Measurements from ENCODE around the gene FAM13A. TPM values are rescaled to one million over a fixed set of nuclear protein-coding genes. Genes with fewer than 3 reads are reported as not detected.

Gene FAM13A
- total RNA-seq, 4 donors from 2014 or later, result 17.7 to 80.3 (median 46.2) TPM

DNA sequence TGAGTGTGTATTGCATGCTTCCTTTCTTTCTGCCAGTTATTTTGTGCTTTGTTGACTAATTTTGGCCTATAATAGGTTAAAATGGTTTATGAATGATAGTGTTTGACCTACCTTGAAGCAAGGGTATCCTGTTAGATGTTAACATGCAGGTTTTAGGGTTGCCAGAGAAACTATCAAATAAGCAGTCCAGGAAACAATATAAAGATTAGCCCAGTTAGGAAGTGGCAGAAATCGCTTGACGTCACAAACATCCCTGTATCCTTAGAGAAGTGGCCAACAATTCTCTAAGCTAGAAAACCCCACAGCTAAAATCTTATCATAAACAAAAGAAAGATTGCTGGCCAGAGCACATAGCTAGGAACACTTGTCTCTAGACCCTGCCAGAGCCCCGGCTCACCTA is 363.2 kb downstream of the FAM13A start:
- intact Hi-C loops (cut with DNase I; ENCODE audit: low total_unique reads), result no loop called here
- no peak overlapping the region for H3K27ac ChIP-seq
- DNase-seq, result no peak
- no peaks in the 10 kb centered on the region for H3K9me3 ChIP-seq
- H3K4me1 ChIP-seq, result no peaks in the 10 kb centered on the region
- H3K4me3 ChIP-seq, result no peak overlapping the region
- H3K36me3 ChIP-seq, result no peaks in the 10 kb centered on the region
- no peaks in the 10 kb centered on the region for H3K27me3 ChIP-seq
- TF ChIP-seq CTCF (IDR thresholded peaks at IDR 0.05) (no peak), POLR2A (IDR thresholded peaks at IDR 0.05) (no peak)

DNA sequence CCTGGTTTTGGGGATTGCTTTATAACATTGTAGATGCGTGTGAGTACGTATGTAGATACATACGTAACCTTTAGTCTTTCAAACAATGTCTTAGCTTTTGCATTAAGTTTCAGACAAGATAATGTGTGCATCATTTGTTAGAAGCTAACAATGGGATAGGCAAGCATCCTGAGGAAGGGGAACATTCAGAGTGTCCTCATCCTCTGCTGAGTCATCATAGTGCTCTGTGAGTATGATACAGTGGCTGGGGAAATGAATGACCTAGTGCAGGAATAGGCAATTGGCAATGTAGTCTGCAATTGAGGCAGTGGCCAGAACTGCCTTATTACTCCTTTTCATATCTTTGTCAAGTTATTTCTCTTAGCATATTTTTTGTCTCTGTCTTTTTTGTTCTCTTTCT is 366.6 kb downstream of the FAM13A start:
- no peaks in the 10 kb centered on the region for H3K9me3 ChIP-seq
- H3K27me3 ChIP-seq, result no peaks in the 10 kb centered on the region
- no peak for TF ChIP-seq CTCF (IDR thresholded peaks at IDR 0.05)
- no peak for TF ChIP-seq POLR2A (IDR thresholded peaks at IDR 0.05)
- no peaks in the 10 kb centered on the region for H3K4me1 ChIP-seq
- intact Hi-C loops (cut with DNase I; ENCODE audit: low total_unique reads), result no loop called here
- no peaks in the 10 kb centered on the region for H3K36me3 ChIP-seq
- no peak for DNase-seq
- no peak overlapping the region for H3K27ac ChIP-seq
- H3K4me3 ChIP-seq, result no peak overlapping the region

DNA sequence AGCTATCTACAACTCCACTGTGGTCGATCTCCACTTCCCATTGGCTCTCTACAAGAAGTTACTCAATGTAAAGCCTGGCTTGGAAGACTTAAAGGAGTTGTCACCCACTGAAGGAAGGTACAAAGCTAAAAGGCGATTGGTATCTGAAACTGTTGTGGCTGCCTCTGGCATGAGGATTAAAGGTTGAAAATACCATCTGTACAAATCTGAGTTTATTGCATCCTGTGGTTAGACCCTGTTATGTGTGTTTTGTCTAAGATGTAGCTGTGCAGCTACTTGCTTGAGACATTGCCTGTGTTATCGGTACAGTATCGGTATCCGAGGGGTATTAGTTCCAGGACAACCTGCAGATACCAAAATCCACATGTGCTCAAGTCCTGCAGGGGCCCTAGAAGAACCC is 375.8 kb downstream of the FAM13A start:
- H3K4me1 ChIP-seq, result no peaks in the 10 kb centered on the region
- no peak for DNase-seq
- H3K9me3 ChIP-seq, result no peaks in the 10 kb centered on the region
- no peaks in the 10 kb centered on the region for H3K27me3 ChIP-seq
- TF ChIP-seq POLR2A (IDR thresholded peaks at IDR 0.05), result no peak
- TF ChIP-seq CTCF (IDR thresholded peaks at IDR 0.05), result no peak
- intact Hi-C loops (cut with DNase I; ENCODE audit: low total_unique reads), result no loop called here
- no peaks in the 10 kb centered on the region for H3K36me3 ChIP-seq
- H3K4me3 ChIP-seq, result no peak overlapping the region
- H3K27ac ChIP-seq, result no peak overlapping the region

Small RNA genes lying within 50 kb of the gene (small RNA-seq; reads per million reads assigned to genes)
- gene RF02115 (not detected), gene RNU6-33P (not detected)

Other genes starting within 250 kb of the FAM13A start
- gene TIGD2, start 54.3 kb upstream of the FAM13A start, total RNA-seq, result 1 to 10 TPM in 3 of 4 donors, under 1 TPM in 1; 0.59 to 8.4 (median 3.3) TPM

All from uterus (tissue), 4 donors.